Neural cell (in vitro differentiated cells): ENCODE data around the gene CCDC63.

Source experiments
- EP300 ChIP-seq: fragments of 450-650 bp; conservative IDR thresholded peaks from 2 replicates; pipeline ENCODE4 v1.6.1; 2014; ENCODE audit warnings: antibody characterized with exemption, mild to moderate bottlenecking, moderate library complexity; ENCODE audit not compliant: poor library complexity, severe bottlenecking
- EZH2 ChIP-seq: fragments of 200-600, 300-800 bp; shearing (Covaris generic), sonication (generic); IDR thresholded peaks from 2 replicates; pipeline ENCODE4 v1.6.1; 2014; ENCODE audit warnings: antibody characterized with exemption, low read length, borderline replicate concordance, mild to moderate bottlenecking; ENCODE audit not compliant: insufficient read depth, poor library complexity, severe bottlenecking
- POLR2AphosphoS5 ChIP-seq: IDR thresholded peaks from 2 replicates; pipeline ENCODE4 v1.6.1; 2012
- TF ChIP-seq, protein P1 (sequence below): fragments of 450-650 bp; IDR thresholded peaks from 2 replicates; pipeline ENCODE4 v1.5.1; 2014; ENCODE audit warnings: antibody characterized with exemption, mild to moderate bottlenecking, moderate library complexity; ENCODE audit not compliant: poor library complexity, severe bottlenecking

DNA sequence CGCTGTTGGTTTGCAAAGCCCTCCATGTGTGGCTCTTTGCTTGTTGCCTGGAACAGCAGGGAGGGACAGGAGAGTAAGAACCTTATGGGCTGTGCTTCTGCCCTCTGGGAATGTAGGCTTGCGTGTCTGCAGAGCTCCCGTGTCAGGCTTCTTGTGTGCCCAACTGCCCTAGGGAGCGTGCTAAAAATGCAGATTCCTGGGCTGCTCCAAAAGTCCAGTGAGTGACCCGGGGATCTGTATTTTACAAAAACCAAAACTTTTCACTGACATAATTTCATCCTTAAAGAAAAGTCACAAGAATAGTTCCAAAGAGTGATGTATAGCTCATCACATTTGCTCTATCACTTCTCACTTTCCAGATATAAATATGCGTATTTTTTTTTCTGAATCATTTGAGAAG is 34.8 kb upstream of the CCDC63 start:
- TF ChIP-seq, protein P1, sequence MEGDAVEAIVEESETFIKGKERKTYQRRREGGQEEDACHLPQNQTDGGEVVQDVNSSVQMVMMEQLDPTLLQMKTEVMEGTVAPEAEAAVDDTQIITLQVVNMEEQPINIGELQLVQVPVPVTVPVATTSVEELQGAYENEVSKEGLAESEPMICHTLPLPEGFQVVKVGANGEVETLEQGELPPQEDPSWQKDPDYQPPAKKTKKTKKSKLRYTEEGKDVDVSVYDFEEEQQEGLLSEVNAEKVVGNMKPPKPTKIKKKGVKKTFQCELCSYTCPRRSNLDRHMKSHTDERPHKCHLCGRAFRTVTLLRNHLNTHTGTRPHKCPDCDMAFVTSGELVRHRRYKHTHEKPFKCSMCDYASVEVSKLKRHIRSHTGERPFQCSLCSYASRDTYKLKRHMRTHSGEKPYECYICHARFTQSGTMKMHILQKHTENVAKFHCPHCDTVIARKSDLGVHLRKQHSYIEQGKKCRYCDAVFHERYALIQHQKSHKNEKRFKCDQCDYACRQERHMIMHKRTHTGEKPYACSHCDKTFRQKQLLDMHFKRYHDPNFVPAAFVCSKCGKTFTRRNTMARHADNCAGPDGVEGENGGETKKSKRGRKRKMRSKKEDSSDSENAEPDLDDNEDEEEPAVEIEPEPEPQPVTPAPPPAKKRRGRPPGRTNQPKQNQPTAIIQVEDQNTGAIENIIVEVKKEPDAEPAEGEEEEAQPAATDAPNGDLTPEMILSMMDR = no peak
- TF ChIP-seq POLR2AphosphoS5 = no peak
- TF ChIP-seq EP300 = no peak
- TF ChIP-seq EZH2 = no peak
